Heart right ventricle (tissue), 16 donors: ENCODE results near the gene HADH. TPM values are rescaled to one million over a fixed set of nuclear protein-coding genes. Genes with fewer than 3 reads are reported as not detected.
A peak's percentile ranks its signal among the peaks of the same experiment; 100 is the strongest.

Source experiments
- ATAC-seq, 8 donors: fragments of 200-7000 bp; cut with Tn5 transposase; one replicate each; pipeline ENCODE4 v1.9.1; 2020; ENCODE audit warnings: mild to moderate bottlenecking in 8 of 8, moderate library complexity in 8 of 8, moderate number of reproducible peaks in 1 of 8
- DNase-seq, 2 donors: peaks; one replicate each; pipeline ENCODE4 v3.0.0-alpha.2; 2020
- H3K27ac ChIP-seq, 10 donors: fragments of 200-600 bp; sonication (generic) in 2 of 10; one replicate each; pipeline versions ENCODE4 v1.5.0 to v1.8.0; 2020 to 2022; ENCODE audit warnings: mild to moderate bottlenecking in 3 of 10
- H3K27me3 ChIP-seq, 7 donors: fragments of 200-600 bp; one replicate each; pipeline ENCODE4 v1.8.0; 2021 to 2022; ENCODE audit warnings: mild to moderate bottlenecking in 2 of 7
- H3K36me3 ChIP-seq, 9 donors: fragments of 200-600 bp; sonication (generic) in 1 of 9; one replicate each; pipeline versions ENCODE4 v1.5.0 to v1.8.0; 2020 to 2022; ENCODE audit warnings: mild to moderate bottlenecking in 2 of 9
- H3K4me1 ChIP-seq, 9 donors: fragments of 200-600 bp; sonication (generic) in 1 of 9; one replicate each; pipeline versions ENCODE4 v1.5.0 to v1.8.0; 2020 to 2022; ENCODE audit warnings: mild to moderate bottlenecking in 4 of 9
- H3K4me3 ChIP-seq, 10 donors: fragments of 200-600 bp; sonication (generic) in 2 of 10; one replicate each; pipeline versions ENCODE4 v1.5.0 to v1.8.0; 2020 to 2022; ENCODE audit warnings: mild to moderate bottlenecking in 7 of 10, moderate library complexity in 2 of 10
- H3K9me3 ChIP-seq, 11 donors: fragments of 200-600 bp in 10 of 11; sonication (generic) in 2 of 11; one replicate each; pipeline versions ENCODE4 v1.5.0 to v1.8.0; 2013 to 2022; ENCODE audit warnings: mild to moderate bottlenecking in 2 of 11, control low read depth in 1 of 11, moderate library complexity in 1 of 11
- CTCF ChIP-seq, 9 donors: fragments of 200-600 bp; sonication (generic) in 2 of 9; IDR thresholded peaks; one replicate each; pipeline versions ENCODE4 v1.5.0 to v1.8.0; 2021 to 2022; ENCODE audit warnings: antibody characterized with exemption in 9 of 9, mild to moderate bottlenecking in 5 of 9, moderate library complexity in 1 of 9
- WGBS, 2 donors: extraction: QIAGEN DNeasy Blood & Tissue Kit; methylation state at CpG; one replicate each; pipeline ENCODE4 v1.1.7; 2013; ENCODE audit warnings: inconsistent platforms in 1 of 2; 5-methylcytosine and 5-hydroxymethylcytosine counted together
- intact Hi-C, 10 donors: fragments of 100-400 bp; cut with DNase I; formaldehyde crosslinking; loops; one replicate each; pipeline versions ENCODE4 v1.11.1 to v1.14.2; 2022
- polyA plus RNA-seq, 2 donors: library from polyadenylated mRNA; stranded (reverse); fragments of 200-250 nt; gene quantifications; one replicate each; pipeline ENCODE4 v1.2.3, GENCODE V29; 2013
- total RNA-seq, 10 donors: library from RNA; stranded (reverse); fragmentation: NEBNext Ultra II Directional in 3 of 10; extraction: Animal tissue kit (Norgen Biotek cat#: 25700) in 3 of 10; gene quantifications; one replicate each; pipeline versions ENCODE4 v1.2.1 to v1.2.4, GENCODE V29; 2021 to 2023
- donor health status: Arrhythmogenic right ventricular cardiomyopathy.
- donor health status: ischemic (EF 13 %, LVEDD 7.1; RV severe dilation, severe dysfunction).
- donor health status: healthy with polysubstance abuse.
- donor health status: DM: no; HTN: yes; CAD: no.
- donor health status: DM: no; HTN: no; CAD: no.
- donor health status: ischemic (EF 25% LVEDD 6.9; RV normal size, moderate dysfunction).
- donor health status: ischemic (EF 25% LVEDD 5.7; RV mildly dilated, moderate dysfunction).
- donor health status: healthy.
- donor health status: DM: yes; HTN: yes; CAD: no.
- donor health status: Ischemic cardiomyopathy.
- donor health status: ischemic (EF 35%, LVEDD 5.7; RV mildly dilated, moderate dysfunction).
- donor health status: nonischemic (EF 11% LVEDD 7.7; RV severe dilation, severe dysfunction).
- donor health status: DM: yes; HTN: yes; CAD: no.
- donor health status: PGD.
- donor health status: ischemic (EF 29% LVEDD 5.4; RV normal size, mild dysfunction).
- donor health status: nonischemic (EF 23%, LVEDD 6.1; RV moderate dilation, normal function).

Gene HADH
- total and polyA plus RNA-seq, 12 donors: 58.2 to 295 (median 235) TPM

GRCh38 chr4:108013955-108014354, 24.3 kb downstream of the HADH start:
- Histone ChIP-seq H3K36me3 (peaks cover 0 to 81% (median 22%) of the 10 kb centered on the region in 9 donors), H3K27me3 (no peaks in the 10 kb centered on the region), H3K4me1 (peaks cover 0 to 24% (median 8%) of the 10 kb centered on the region in 9 donors), H3K27ac (no peak overlapping the region), H3K9me3 (no peaks in the 10 kb centered on the region), H3K4me3 (no peak overlapping the region)
- WGBS, 2 donors: 97% methylated on average over 5 of the region's 5 CpGs
- no peak for TF ChIP-seq CTCF (IDR thresholded peaks at IDR 0.05)
- no peak for DNase-seq
- no peak for ATAC-seq
- intact Hi-C loops: loop anchor here in 1 of 10 donors (10.0 kb wide), 1 partner anchor 561 kb away; no protein-coding TSS in a partner anchor

- peaks cover 0 to 88% (median 17%) of the 10 kb centered on the region in 9 donors for H3K36me3 ChIP-seq
- H3K27ac ChIP-seq: peak overlapping the region in 2 of 10 donors; percentile 5 to 16
- 38 to 46% methylated on average over 8 of the region's 8 CpGs for WGBS, 2 donors
- peak; percentile 68 to 91 (median 87) for TF ChIP-seq CTCF (IDR thresholded peaks at IDR 0.05)
- peak; percentile 70 to 86 for DNase-seq
- H3K9me3 ChIP-seq: no peaks in the 10 kb centered on the region
- ATAC-seq: peak; percentile 69 to 86 (median 78)
- intact Hi-C loops: loop anchor here in 9 of 10 donors (2.0 to 10.0 kb wide), 5 partner anchors 86 to 557 kb away; partner anchors contain the start of gene CYP2U1 (in 1 of the 9)
- no peak overlapping the region for H3K4me3 ChIP-seq
- peaks cover 0 to 27% (median 6%) of the 10 kb centered on the region in 9 donors for H3K4me1 ChIP-seq
- no peaks in the 10 kb centered on the region for H3K27me3 ChIP-seq
These were observed 28.6 kb downstream of the HADH start for GRCh38 chr4:108018040-108018883.

GRCh38 chr4:108018884-108019187, 29.1 kb downstream of the HADH start:
- peak in 1 of 9 donors; percentile 10 for TF ChIP-seq CTCF (IDR thresholded peaks at IDR 0.05)
- no peaks in the 10 kb centered on the region for H3K27me3 ChIP-seq
- DNase-seq (no peak), ATAC-seq (no peak)
- WGBS, 2 donors: 46 to 47% methylated on average over 2 of the region's 2 CpGs
- H3K36me3 ChIP-seq: peaks cover 0 to 90% (median 22%) of the 10 kb centered on the region in 9 donors
- H3K9me3 ChIP-seq: no peaks in the 10 kb centered on the region
- peak overlapping the region in 1 of 10 donors; percentile 5 for H3K27ac ChIP-seq
- H3K4me3 ChIP-seq: no peak overlapping the region
- peaks cover 0 to 27% (median 6%) of the 10 kb centered on the region in 9 donors for H3K4me1 ChIP-seq
- intact Hi-C loops: loop anchor here in 9 of 10 donors (2.0 to 10.0 kb wide), 5 partner anchors 87 to 556 kb away; partner anchors contain the start of gene CYP2U1 (in 1 of the 9)

GRCh38 chr4:108024085-108024877, 34.6 kb downstream of the HADH start:
- Histone ChIP-seq H3K9me3 (no peaks in the 10 kb centered on the region), H3K27ac (no peak overlapping the region), H3K4me3 (no peak overlapping the region), H3K36me3 (peaks cover 0 to 97% (median 36%) of the 10 kb centered on the region in 9 donors), H3K27me3 (no peaks in the 10 kb centered on the region), H3K4me1 (peaks cover 0 to 5% (median 0%) of the 10 kb centered on the region in 9 donors)
- TF ChIP-seq CTCF (IDR thresholded peaks at IDR 0.05): no peak
- ATAC-seq (no peak), DNase-seq (no peak)
- WGBS, 2 donors: 89 to 91% methylated on average over 5 of the region's 5 CpGs
- intact Hi-C loops: no loop called here
